Measurements from ENCODE around the gene TRIM41. TPM values are rescaled to one million over a fixed set of nuclear protein-coding genes. Genes with fewer than 3 reads are reported as not detected.
"Not testable (repeated sequence)": the region's sequence is repeated elsewhere in the genome, so short reads cannot be mapped to it uniquely, and the experiment has no call there.

Gene TRIM41
- total RNA-seq: 23.7 TPM
- long read RNA-seq, partial matches to known transcripts: 2 of 16 reads
- long read RNA-seq, other reads (novel, unspliced or antisense): 10 of 16 reads

DNA sequence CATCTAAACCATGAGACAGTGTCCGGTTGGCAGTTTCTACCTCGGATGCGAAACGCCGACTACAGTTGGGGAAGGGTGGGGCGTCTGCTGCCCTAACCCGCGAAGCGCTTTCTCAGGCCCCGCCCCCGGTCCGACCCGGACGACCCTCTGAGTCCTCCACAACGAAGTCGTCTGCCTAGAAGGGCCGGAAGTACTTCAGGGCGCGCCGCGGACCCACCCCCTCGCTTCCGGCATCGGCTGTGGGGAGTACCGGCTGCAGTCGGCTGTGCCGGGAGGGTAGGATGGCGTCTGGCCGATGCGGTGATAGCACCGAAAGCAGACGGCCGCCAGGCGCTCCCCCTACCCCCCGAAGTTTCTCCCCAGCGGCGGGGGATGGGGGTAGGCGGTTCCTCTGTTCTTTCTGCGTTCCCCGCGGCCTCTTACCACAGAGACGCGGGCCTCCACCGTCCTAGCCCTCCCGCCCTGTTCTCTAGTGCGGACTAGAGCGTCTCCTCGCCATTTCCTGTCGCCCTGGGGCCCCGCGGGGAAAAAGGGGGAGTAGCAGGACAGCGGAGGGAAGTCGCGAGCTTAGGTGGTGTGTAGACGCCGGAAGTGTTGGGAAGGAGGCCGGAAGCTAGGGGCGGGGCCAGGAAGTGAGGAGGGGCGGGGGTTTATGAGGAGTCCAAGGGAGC lies at the start of gene TRIM41:
TSS of gene TRIM41 (plus strand) at position 224 of the 671 bp plus-strand sequence. CDS start 719 bp downstream, outside the sequence.
- DNase-seq (peak; percentile 99), ATAC-seq (peak; percentile 89)
- intact Hi-C loops (cut with micrococcal nuclease): no loop called here

DNA sequence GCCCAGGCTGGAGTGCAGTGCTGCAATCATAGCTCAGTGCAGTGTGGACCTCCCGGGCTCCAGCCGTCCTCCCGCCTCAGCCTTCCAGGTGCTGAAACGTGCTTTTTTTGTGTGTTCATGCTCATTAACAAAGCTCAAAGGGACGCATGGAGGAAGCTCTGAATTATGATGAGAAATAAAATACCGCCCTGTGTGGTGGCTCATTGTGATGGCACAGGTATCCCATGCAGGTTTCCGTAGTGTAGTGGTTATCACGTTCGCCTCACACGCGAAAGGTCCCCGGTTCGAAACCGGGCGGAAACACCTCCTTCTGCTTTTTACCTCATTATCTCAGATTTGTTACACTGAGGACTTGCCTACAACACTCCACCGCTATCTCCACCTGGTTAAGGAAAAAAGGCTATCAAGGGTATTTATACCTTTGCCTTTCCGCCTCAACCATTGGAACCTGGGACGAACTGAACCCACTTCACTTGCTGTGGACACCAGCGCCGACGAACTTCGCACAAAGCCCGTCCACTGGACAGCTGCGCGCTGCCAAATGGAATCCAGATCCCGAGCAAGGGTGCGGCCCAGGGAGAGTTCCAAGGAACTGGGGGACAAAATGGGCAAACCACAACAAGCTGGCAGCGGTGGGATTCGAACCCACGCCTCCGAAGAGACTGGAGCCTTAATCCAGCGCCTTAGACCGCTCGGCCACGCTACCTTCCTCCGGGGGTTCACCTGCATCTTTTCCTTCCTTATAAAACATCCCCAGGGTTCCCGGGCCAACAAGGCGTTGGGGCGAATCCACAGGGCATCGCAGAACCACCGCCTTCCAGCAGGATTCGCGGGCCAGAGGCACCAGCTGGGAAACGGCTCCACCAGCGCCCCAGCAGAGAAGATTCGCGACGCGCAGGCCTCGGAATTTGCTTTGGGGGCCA lies 49.4 kb upstream of the TRIM41 start:
- ATAC-seq (no peak), DNase-seq (no peak)
- intact Hi-C loops (cut with micrococcal nuclease): no loop called here

GRCh38 chr5:181176254-181176952 lies 46.7 kb upstream of the TRIM41 start:
- no peak for ATAC-seq
- intact Hi-C loops (cut with micrococcal nuclease): no loop called here

GRCh38 chr5:181177559-181177958 lies 45.5 kb upstream of the TRIM41 start:
- DNase-seq; intact Hi-C loops (cut with micrococcal nuclease); ATAC-seq: not testable (repeated sequence)

More at GRCh38 chr5:181176254-181176952, 46.7 kb upstream of the TRIM41 start:
- DNase-seq: no peak

DNA sequence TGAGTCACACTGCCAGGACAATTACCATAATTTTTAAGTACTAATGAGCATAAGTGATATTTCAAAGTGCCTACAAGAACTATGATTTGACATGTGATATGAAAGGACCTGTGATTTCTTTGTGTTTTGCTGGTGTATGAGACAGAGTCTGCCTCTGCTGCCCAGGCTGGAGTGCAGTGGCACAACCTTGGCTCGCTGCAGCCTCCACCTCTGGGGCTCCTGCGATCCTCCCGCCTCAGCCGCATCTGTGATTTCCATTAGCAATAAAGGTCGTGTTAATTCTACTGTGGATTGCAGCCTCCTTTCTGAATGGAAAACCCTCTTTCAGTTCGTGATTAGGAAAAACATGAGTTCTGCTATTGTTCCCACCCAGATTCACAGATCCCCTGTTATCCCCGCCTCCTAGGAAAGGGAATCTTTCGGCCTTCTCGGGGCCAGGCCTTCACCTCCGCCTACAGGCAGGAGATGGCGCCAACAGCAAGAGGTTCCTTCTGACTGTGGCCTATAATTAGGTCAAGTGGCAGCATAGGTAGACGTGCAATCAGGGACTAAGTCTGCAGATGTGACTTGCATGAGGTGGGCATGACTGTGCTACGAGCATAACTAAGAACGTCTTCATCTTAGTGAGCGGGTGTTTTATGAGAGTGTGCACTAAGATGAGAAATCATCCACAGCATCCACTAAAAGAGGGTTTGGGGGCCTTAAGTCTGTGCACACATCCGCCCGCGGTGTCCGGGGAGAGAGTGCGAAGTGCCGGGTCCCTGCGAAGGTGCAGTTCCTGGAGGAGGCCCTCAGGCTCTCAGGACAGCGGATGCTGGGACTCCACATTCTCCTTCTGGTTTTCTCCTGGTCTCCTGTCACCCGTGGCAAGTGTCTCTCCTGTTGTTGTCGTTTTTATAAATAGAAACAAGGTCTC lies 41.2 kb upstream of the TRIM41 start:
- ATAC-seq (peak; percentile 87), DNase-seq (peak; percentile 77)
- intact Hi-C loops (cut with micrococcal nuclease): loop anchor here (10.0 kb wide), 1 partner anchor 63 kb away; the partner anchor contains the start of gene RACK1

- no peak for DNase-seq
- ATAC-seq: no peak
- intact Hi-C loops (cut with micrococcal nuclease): loop anchor here (10.0 kb wide), 1 partner anchor 62 kb away; the partner anchor contains the start of gene RACK1
Observed at GRCh38 chr5:181182651-181183050, 40.4 kb upstream of the TRIM41 start.

DNA sequence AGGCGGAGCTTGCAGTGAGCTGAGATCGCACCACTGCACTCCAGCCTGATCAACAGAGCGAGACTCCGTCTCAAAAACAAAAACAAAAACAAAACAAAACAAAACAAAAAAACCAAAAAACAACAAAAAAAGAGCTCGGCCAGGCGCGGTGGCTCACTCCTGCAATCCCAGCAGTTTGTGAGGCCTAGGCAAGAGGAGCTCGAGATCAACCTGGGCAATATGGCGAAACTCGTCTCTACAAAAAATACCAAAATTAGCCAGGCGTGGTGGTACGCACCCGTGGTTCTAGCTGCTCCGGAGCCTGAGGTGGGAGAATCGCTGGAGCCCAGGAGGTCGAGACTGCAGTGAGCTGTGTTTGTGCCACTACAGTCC lies 38.2 kb upstream of the TRIM41 start:
- intact Hi-C loops (cut with micrococcal nuclease): loop anchor here (10.0 kb wide), 1 partner anchor 60 kb away; the partner anchor contains the start of gene RACK1
- DNase-seq (no peak), ATAC-seq (no peak)

DNA sequence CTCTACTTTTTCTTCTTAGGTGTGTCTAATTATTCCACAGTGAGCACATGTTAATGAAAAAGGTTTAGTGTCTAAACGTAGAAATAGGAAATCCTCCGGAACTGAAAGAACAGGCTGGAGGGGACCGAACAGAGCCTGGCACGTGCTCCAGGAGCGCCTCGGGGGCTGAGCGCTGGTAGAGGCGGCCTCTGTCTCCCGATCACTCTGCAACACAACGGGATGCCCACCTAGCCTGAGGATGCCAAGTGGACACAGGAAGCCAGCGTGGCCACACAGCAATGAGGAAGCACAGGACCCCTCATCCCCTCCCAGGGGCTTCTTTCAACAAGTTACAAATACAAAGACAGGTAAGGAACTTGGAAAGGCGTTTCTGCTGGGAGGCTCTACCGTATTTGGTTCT lies 37.5 kb upstream of the TRIM41 start:
- no peak for DNase-seq
- intact Hi-C loops (cut with micrococcal nuclease): loop anchor here (10.0 kb wide), 1 partner anchor 59 kb away; the partner anchor contains the start of gene RACK1
- no peak for ATAC-seq

DNA sequence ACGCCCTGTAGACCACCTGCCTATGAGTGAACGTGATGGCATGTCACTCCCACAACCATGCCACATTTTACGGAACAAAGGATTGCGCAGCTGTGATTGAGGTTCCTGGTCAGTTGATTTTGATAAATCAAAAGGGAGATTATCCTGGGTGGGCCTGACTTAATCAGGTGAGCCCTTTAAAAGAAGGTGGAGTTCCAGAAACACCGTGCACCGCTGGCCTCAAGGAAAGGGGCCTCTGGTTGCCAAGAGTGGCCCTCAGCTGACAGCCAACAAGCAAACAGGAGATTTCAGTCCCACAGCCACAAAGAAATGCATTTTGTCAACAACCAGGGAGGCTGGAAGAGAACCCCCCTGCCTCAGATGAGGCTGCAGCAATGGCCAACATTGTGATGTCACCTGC lies 37.1 kb upstream of the TRIM41 start:
- intact Hi-C loops (cut with micrococcal nuclease): loop anchor here (10.0 kb wide), 1 partner anchor 59 kb away; the partner anchor contains the start of gene RACK1
- no peak for DNase-seq
- ATAC-seq: no peak

DNA sequence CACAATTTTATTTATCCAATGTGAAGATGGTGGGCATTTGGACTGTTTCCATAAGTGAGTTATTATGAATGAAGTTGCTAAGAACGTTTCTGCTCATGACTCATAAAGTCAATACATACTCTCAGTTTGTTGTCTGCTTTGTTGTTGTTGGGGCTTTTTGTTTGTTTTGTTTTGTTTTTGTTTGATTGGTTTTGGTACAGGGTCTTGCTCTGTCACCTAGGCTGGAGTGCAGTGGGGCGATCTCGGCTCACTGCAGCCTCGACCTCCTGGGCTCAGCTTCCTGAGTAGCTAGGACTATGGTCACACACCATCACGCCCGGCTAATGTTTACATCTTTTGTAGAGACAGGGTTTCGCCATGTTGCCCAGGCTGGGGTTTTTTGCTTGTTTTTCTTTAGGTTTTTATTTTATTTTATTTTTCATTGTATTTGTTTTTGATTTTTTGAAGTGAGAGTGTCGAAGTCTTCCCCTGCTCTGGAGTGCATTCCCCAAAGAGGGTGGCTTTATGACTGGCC lies 36.0 kb upstream of the TRIM41 start:
- DNase-seq (no peak), ATAC-seq (no peak)
- intact Hi-C loops (cut with micrococcal nuclease): loop anchor here (10.0 kb wide), 1 partner anchor 58 kb away; the partner anchor contains the start of gene RACK1

- peak; percentile 27 for ATAC-seq
- intact Hi-C loops (cut with micrococcal nuclease): loop anchor here (10.0 kb wide), 1 partner anchor 57 kb away; the partner anchor contains the start of gene RACK1
- DNase-seq: peak; percentile 84
Observed at GRCh38 chr5:181187500-181188213, 35.4 kb upstream of the TRIM41 start.

GRCh38 chr5:181188700-181189362 lies 34.2 kb upstream of the TRIM41 start:
- intact Hi-C loops (cut with micrococcal nuclease): loop anchor here (10.0 kb wide), 1 partner anchor 56 kb away; the partner anchor contains the start of gene RACK1
- peak; percentile 32 for ATAC-seq
- peak; percentile 69 for DNase-seq

DNA sequence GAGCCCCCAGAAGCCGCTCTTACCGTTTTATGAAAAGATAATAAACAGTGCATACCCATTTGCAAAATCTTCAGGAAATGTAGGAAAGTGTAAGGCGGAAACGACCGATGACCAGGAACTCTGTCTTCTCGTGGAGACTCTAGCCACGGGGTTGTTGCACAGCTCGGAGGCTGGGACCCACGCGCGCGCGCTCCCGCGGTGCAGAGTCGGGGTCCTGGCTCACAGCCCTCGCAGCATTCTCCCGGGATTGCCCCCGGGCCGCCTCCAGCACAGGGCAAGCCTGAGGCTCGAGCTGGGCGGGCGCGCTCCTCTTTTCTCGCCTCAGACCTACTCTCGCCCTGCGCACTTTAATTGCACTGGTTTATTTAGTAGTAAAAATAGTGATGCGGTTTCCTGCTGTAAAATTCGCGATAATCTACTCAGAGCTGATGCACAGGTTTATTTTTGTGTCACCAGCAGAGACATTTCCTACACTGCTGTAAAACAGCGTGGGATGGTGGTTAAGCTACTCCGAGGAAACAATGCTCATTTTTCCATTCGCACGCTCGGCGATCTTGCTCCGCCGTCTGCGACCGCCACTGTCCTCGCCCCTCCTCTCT lies 33.6 kb upstream of the TRIM41 start:
- DNase-seq (peak; percentile 62), ATAC-seq (peak; percentile 2)
- intact Hi-C loops (cut with micrococcal nuclease): loop anchor here (10.0 kb wide), 1 partner anchor 55 kb away; the partner anchor contains the start of gene RACK1

GRCh38 chr5:181189962-181190710 lies 32.9 kb upstream of the TRIM41 start:
- ATAC-seq (no peak), DNase-seq (peak; percentile 56)
- intact Hi-C loops (cut with micrococcal nuclease): loop anchor here (10.0 kb wide), 1 partner anchor 55 kb away; the partner anchor contains the start of gene RACK1
